Astrocyte (in vitro differentiated cells and primary cell): ENCODE measurements around the gene AFAP1L2. TPM values are rescaled to one million over a fixed set of nuclear protein-coding genes. Genes with fewer than 3 reads are reported as not detected.

Experiments
- DNase-seq: peaks from one replicate; pipeline ENCODE4 v3.0.0-alpha.2; 2010; ENCODE audit warnings: low read depth
- FAIRE-seq: peaks from 2 replicates; lab custom pipeline; 2011; peaks lifted over from hg19 to GRCh38; lab: Jason Lieb, UNC
- H2AFZ ChIP-seq: 2 replicates; pipeline ENCODE4 v1.6.0; 2012; ENCODE audit warnings: low read depth, low read length, inconsistent platforms
- H3K27ac ChIP-seq: 2 replicates; pipeline ENCODE4 v1.5.1; 2011; ENCODE audit warnings: low read depth, low read length, inconsistent platforms
- H3K27me3 ChIP-seq: 2 replicates; pipeline ENCODE4 v1.6.0; 2011; ENCODE audit warnings: low read length, inconsistent platforms; ENCODE audit not compliant: insufficient read depth
- H3K36me3 ChIP-seq: 2 replicates; pipeline ENCODE4 v1.5.1; 2011; ENCODE audit warnings: low read length, inconsistent platforms; ENCODE audit not compliant: insufficient read depth
- H3K4me1 ChIP-seq: 2 replicates; pipeline ENCODE4 v1.5.1; 2011; ENCODE audit warnings: low read length, inconsistent platforms; ENCODE audit not compliant: insufficient read depth
- H3K4me2 ChIP-seq: 2 replicates; pipeline ENCODE4 v1.6.0; 2012; ENCODE audit warnings: low read length, inconsistent platforms
- H3K4me3 ChIP-seq: 2 replicates; pipeline ENCODE4 v1.5.1; 2011; ENCODE audit warnings: low read depth, mild to moderate bottlenecking, low read length, inconsistent platforms; ENCODE audit not compliant: insufficient read depth
- H3K79me2 ChIP-seq: 2 replicates; pipeline ENCODE4 v1.6.0; 2012; ENCODE audit warnings: mild to moderate bottlenecking, low read length, inconsistent platforms; ENCODE audit not compliant: insufficient read depth
- H3K9ac ChIP-seq: 2 replicates; pipeline ENCODE4 v1.6.0; 2012; ENCODE audit warnings: mild to moderate bottlenecking, low read length, inconsistent platforms
- H3K9me3 ChIP-seq: 2 replicates; pipeline ENCODE4 v1.5.1; 2012; ENCODE audit warnings: low read depth, mild to moderate bottlenecking, low read length, inconsistent platforms; ENCODE audit not compliant: insufficient read depth
- H4K20me1 ChIP-seq: 2 replicates; pipeline ENCODE4 v1.6.0; 2012; ENCODE audit warnings: low read length, inconsistent platforms; ENCODE audit not compliant: insufficient read depth
- H3K27ac Mint-ChIP-seq: one replicate; pipeline ENCODE4 v1.8.0; 2021; ENCODE audit warnings: mild to moderate bottlenecking, mixed read lengths; ENCODE audit not compliant: unreplicated experiment
- H3K27me3 Mint-ChIP-seq: one replicate; pipeline ENCODE4 v1.8.0; 2021; ENCODE audit warnings: low read depth, mixed read lengths; ENCODE audit not compliant: unreplicated experiment
- H3K36me3 Mint-ChIP-seq: one replicate; pipeline ENCODE4 v1.8.0; 2021; ENCODE audit warnings: low read depth, mixed read lengths; ENCODE audit not compliant: unreplicated experiment
- H3K4me1 Mint-ChIP-seq: one replicate; pipeline ENCODE4 v1.8.0; 2021; ENCODE audit warnings: low read depth, mixed read lengths; ENCODE audit not compliant: unreplicated experiment
- H3K4me3 Mint-ChIP-seq: one replicate; pipeline ENCODE4 v1.8.0; 2021; ENCODE audit warnings: mild to moderate bottlenecking, moderate library complexity, mixed read lengths; ENCODE audit not compliant: unreplicated experiment
- H3K9me3 Mint-ChIP-seq: one replicate; pipeline ENCODE4 v1.8.0; 2021; ENCODE audit warnings: mild to moderate bottlenecking, mixed read lengths; ENCODE audit not compliant: unreplicated experiment
- CTCF ChIP-seq: IDR thresholded peaks from 2 replicates; pipeline ENCODE4 v1.5.1; 2011; ENCODE audit warnings: low read depth, mild to moderate bottlenecking, inconsistent platforms, low read length, moderate library complexity; ENCODE audit not compliant: insufficient read depth
- EZH2 ChIP-seq: IDR thresholded peaks from 2 replicates; pipeline ENCODE4 v1.6.1; 2012; ENCODE audit warnings: mild to moderate bottlenecking, low read length, inconsistent platforms; ENCODE audit not compliant: insufficient read depth
- total RNA-seq: library from RNA; stranded (reverse); gene quantifications from 2 replicates; pipeline ENCODE4 v1.2.1, GENCODE V29; 2021

AFAP1L2 gene
- total RNA-seq, 1 donor from 2014 or later: 26.6 TPM

GRCh38 chr10:114322344-114322743, 82.0 kb downstream of the AFAP1L2 start:
- Histone ChIP-seq H3K27ac (no peak overlapping the region), H3K27me3 (peaks cover 2% of the 10 kb centered on the region), H3K4me3 (no peak overlapping the region), H3K36me3 (no peaks in the 10 kb centered on the region), H3K9ac (no peak overlapping the region), H4K20me1 (no peaks in the 10 kb centered on the region), H3K4me2 (no peak overlapping the region), H3K4me1 (peaks cover 12% of the 10 kb centered on the region), H2AFZ (no peak overlapping the region), H3K79me2 (no peaks in the 10 kb centered on the region), H3K9me3 (no peaks in the 10 kb centered on the region)
- DNase-seq (peak; percentile 46), FAIRE-seq (peak; percentile 23)
- Mint-ChIP-seq H3K9me3 (peaks cover 4% of the 10 kb centered on the region), H3K27ac (peak overlapping the region; percentile 60), H3K27me3 (no peaks in the 10 kb centered on the region), H3K4me3 (no peak overlapping the region), H3K4me1 (peaks cover 29% of the 10 kb centered on the region), H3K36me3 (peaks cover 42% of the 10 kb centered on the region)
- TF ChIP-seq CTCF (no peak), EZH2 (no peak)

GRCh38 chr10:114320249-114321116, 83.8 kb downstream of the AFAP1L2 start:
- no peak overlapping the region for H3K27ac ChIP-seq
- H3K4me3 ChIP-seq: no peak overlapping the region
- H3K4me2 ChIP-seq: peak overlapping the region; percentile 24
- peak; percentile 69 for DNase-seq
- no peak overlapping the region for H2AFZ ChIP-seq
- TF ChIP-seq EZH2: no peak
- TF ChIP-seq CTCF: no peak
- no peaks in the 10 kb centered on the region for H3K27me3 ChIP-seq
- no peaks in the 10 kb centered on the region for H3K36me3 ChIP-seq
- H3K9me3 ChIP-seq: no peaks in the 10 kb centered on the region
- no peaks in the 10 kb centered on the region for H4K20me1 ChIP-seq
- Mint-ChIP-seq H3K4me3 (no peak overlapping the region), H3K27ac (peak overlapping the region; percentile 37), H3K4me1 (peaks cover 27% of the 10 kb centered on the region), H3K36me3 (peaks cover 42% of the 10 kb centered on the region), H3K27me3 (no peaks in the 10 kb centered on the region), H3K9me3 (peaks cover 4% of the 10 kb centered on the region)
- no peaks in the 10 kb centered on the region for H3K79me2 ChIP-seq
- no peak for FAIRE-seq
- no peak overlapping the region for H3K9ac ChIP-seq
- H3K4me1 ChIP-seq: peaks cover 12% of the 10 kb centered on the region
